Fibroblast of skin of abdomen (primary cell): Measurements from ENCODE around the gene DNAI4. TPM values are rescaled to one million over a fixed set of nuclear protein-coding genes. Genes with fewer than 3 reads are reported as not detected.
"Not testable (repeated sequence)": the region's sequence is repeated elsewhere in the genome, so short reads cannot be mapped to it uniquely, and the experiment has no call there.

ENCODE experiments used
- DNase-seq: peaks from one replicate; pipeline ENCODE4 v3.0.0-alpha.2; 2013
- polyA plus RNA-seq, 2 experiments: library from polyadenylated mRNA; unstranded; fragments of 120-200 nt; gene quantifications; one replicate each; pipeline ENCODE4 v1.2.1, GENCODE V29; 2013; ENCODE audit not compliant: insufficient read length in 2 of 2

Gene DNAI4
- 1.9 TPM for polyA plus RNA-seq (2013, experiment 1 of 2; ENCODE audit: insufficient read length)
- polyA plus RNA-seq (2013, experiment 2 of 2; ENCODE audit: insufficient read length), result 2.2 TPM

- DNase-seq, result peak; percentile 99
Observed at GRCh38 chr1:66924756-66925557, at the start of gene DNAI4, which contains the start of gene MIER1. Gene DNAI4, minus strand, starts transcription at chr1:66924856. Its CDS starts 25 bp downstream, at chr1:66924831. Gene MIER1, plus strand, starts transcription at chr1:66924990. Its CDS starts 39 bp downstream, at chr1:66925029.

- DNase-seq, result no peak
Observed at GRCh38 chr1:66968574-66968973, 43.9 kb upstream of the DNAI4 start.

- DNase-seq, result not testable (repeated sequence)
Observed at GRCh38 chr1:66966188-66966873, 41.7 kb upstream of the DNAI4 start.

GRCh38 chr1:66957938-66958337 lies 33.3 kb upstream of the DNAI4 start:
- DNase-seq, result no peak

DNA sequence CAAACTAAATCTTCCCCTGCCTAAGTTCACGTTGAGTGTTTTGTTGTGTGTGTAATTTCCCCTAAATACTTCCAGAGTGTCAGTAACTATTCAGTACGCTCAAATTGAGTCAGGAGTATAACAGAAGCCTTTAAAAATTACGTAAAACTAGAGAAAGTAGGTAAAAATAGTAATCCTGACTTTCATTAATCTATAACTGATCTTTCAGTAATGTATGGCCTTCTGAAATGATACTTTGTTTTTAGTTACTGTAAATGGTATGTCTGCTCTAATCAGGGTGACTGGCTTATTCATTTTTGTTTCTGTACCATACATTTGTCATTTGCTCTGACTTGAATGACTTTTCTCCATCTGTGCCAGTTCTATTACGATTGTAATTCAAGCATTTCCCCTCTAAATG lies 29.6 kb upstream of the DNAI4 start:
- DNase-seq, result no peak

DNA sequence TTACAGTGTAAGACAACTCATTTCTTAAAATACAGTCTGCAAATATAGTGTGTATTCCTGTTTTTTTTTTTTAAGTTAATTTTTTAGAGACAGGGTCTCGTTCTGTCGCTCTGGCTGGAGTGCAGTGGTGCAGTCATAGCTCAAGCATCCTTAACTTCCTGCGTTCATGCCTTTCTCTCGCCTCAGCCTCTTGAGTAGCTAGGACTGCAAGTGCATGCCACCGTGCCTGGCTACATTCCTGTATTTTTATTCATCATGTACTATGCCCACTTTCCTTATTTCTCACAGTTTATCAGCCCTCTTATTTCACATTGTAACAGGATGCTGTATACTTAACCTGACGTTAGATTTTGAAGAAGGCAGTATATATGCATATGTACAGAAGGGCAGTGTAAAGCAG lies 26.9 kb upstream of the DNAI4 start:
- DNase-seq, result peak; percentile 75

GRCh38 chr1:66947267-66947666 lies 22.6 kb upstream of the DNAI4 start:
- no peak for DNase-seq

DNA sequence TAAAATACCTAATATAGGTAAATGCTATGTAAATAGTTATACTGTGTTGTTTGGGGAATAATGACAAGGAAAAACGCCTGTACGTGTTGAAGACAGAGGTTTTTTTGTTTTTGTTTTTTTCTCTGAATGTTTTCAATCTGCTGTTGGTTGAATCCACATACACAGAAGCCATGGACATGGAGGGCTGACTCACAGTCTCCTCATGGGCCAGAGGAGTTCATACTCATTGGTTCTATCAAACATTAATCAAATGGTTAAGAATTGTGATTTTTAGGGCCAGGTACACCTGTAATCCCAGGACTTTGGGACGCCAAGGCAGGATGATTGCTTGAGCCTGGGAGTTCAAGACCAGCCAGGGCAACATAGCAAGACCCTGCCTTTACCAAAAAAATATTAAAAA lies 20.7 kb upstream of the DNAI4 start:
- DNase-seq, result no peak

GRCh38 chr1:66944330-66945274 lies 19.9 kb upstream of the DNAI4 start:
- peak; percentile 67 for DNase-seq

- DNase-seq, result no peak
Observed at GRCh38 chr1:66943361-66943969, 18.8 kb upstream of the DNAI4 start.

- no peak for DNase-seq
Observed at GRCh38 chr1:66940981-66941380, 16.3 kb upstream of the DNAI4 start.

DNA sequence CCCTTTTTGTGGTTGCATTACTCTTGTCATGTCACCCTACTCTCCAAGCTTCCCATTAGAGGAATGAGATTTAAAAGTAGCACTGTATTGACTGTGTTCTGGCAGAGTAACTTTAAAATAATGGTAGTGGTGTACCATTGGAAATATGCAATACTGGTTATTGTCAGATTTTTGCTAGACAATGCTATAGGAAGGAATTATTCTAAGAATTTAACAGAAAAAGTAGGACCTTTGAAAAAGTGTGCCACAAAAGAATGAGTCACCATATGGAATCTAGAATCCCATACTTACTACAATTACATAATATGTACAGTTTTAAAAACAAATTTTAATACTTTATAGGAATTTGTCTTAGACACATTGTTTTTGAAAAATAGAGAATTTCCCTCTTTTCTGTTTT lies 14.0 kb upstream of the DNAI4 start:
- peak; percentile 73 for DNase-seq

DNA sequence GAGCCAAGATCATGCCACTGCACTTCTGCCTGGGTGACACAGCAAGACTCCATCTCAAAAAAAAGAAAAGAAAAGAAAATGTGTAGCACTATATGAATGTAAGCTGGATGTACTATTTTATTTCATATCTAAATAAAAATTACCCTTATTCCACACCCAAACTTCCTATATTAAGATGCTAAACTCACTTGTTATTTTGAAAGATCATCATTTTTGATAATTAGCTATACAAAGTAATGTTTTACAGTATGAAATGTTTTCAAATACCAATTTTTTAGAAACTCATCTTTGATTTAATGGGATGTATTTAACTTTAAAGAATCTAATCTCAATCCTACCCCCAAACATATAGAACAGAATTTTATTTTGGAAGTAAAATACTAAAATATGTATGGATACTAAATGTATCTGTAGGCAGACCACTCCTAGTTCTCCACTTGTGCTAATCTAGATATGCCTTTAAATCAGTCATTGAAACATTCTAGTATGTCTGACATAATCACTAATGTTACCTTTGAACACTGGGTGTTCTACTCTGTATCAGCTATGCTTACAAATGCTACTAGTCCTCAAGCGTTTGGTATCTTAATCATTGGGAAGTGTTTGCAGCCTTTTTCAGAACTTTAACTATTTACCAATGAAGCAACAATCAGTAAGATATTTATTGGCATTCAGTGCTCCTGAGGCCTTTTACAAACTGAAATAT lies 13.0 kb upstream of the DNAI4 start:
- DNase-seq, result no peak

DNA sequence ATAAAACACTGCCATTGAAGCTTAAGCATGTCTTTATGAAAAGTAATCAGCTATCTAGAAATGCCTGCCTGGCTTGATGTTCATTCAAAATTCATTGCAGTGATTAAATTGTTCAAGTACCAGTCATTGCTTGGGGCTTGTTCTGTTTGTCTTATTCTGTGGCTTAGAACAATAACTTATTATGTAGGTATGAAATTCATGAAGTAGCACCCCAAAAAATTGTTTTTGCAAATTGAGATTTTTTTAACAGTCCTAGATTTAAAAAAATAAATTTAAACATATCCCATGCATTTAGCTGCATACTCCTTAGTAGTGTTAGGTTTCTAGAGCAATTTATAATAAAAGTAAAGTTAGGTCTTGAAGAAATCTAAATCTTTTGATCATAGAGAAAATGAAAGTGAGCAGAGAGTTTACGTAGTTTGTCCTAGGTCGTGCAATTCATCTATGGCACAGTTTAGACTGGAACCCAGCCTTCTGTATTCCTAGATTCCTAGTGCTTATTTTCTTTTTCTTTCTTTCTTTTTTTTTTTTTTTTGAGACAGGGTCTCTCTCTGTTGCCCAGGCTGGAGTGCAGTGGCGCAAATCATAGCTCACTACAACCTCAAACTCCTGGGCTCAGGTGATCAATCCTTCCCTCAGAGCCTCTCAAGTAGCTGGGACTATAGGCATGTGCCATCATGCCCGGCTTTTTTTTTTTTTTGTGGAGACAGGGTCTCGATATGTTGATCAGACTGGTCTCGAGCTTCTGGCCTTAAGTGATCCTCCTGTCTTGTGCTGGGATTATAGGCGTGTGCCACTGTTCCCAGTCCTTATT lies 9.4 kb upstream of the DNAI4 start:
- no peak for DNase-seq

- no peak for DNase-seq
Observed at GRCh38 chr1:66932291-66932690, 7.6 kb upstream of the DNAI4 start.

DNA sequence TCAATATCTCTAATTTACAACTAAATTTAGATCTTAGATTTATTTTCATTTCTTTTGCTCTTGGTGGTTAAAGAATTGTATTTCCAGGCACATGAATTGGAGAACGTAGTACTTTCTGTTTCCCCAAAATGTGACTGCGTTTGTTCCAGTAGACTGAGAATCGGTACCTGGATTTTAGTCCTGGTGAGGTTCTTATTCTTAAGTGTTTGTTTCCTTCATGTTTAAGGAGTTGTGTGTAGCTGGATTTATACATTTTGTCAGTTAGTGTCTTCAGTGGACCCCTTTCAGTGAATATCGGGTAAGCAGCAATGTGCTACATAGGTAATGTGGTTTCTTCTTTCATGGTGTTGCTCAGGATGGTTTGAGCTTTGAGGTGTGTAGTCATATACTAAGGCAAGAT lies 6.9 kb upstream of the DNAI4 start:
- DNase-seq, result no peak

DNA sequence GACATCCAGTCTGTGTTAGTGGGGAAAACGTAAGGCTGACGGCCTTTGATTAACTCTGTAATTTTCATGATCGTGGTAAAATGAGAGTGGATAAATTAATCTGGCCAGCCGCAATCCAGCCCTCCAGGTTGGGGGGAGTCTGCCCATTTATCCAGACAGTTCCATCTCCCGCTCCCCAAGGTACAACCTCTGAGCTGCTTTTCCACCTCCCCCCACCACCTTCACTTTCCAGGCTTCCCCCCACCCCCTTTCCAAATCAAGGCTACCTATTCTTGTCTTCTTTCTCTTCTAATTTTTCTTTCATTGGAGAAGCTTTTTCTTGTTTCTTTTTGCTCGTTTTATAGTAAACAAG lies 6.1 kb upstream of the DNAI4 start:
- no peak for DNase-seq

DNA sequence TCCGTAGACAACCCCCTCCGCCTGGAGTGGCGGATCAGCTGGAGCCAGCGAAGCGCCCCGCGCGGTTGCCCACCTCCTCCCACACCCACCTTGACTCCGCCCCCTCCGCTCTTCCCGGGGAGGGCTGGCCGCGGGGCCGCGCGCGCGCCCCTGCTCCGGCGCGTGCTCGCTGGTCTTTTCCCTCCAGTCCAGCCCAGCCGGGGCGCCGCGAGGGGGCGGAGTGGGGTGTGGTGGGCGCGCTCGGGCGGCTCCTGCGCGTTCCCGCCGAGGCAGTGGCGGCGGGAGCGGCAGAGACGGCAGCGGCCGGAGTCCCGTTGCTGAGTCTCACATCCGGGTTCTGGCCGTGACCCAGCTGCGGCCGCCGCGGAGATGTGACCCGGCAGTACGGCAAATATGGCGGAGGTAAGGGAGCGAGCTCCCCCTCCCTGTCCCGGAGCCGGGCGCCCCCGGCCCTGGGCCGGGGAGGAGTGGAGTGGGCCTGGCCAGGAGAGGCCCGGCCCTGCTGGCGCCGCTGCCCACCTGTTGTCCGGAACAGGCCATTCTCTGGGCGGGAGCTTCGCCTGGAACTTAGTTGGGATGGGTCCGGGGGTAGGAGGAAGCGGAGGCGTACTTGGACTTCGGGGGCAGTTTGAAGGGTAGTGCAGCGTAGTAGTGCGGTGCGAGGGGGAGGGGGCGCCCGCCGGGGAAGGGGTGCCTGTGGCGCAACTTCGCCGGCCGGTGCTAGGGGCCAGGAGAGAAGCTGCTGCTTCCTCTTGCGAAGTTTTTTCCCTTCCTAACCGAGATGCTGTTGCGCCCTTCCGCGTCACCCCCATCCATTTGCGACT lies 5.6 kb upstream of the DNAI4 start:
- DNase-seq, result peak; percentile 95

- no peak for DNase-seq
Observed at GRCh38 chr1:66929691-66929998, 5.0 kb upstream of the DNAI4 start.

DNA sequence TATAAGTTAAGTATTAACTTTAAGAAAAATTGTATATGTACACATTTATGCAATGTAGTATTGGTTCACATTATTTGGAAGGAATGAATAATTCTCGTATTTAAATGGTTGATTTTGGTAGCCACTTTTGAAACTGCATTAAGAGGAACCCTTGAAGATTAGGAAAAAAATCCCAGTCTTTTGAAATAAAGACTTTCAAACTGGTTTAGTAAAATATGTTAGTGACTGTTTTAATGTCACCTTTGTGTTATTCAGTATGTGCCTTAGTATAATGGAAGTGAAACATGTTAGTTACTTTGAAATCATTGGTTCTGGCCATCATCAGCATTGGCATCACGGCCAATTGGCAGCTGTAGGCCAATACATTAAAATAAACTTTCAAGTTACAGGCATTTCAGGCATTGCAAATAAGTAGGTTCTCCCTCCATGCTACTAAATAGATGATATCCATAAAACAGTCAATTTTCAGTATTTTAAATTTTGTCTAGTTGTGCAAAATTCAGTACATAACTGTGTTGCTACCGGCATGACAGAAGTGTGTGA lies 4.6 kb upstream of the DNAI4 start:
- DNase-seq, result no peak
